ENCODE results near the gene NAIF1. TPM values are rescaled to one million over a fixed set of nuclear protein-coding genes. Genes with fewer than 3 reads are reported as not detected.
"Not testable (repeated sequence)": the region's sequence is repeated elsewhere in the genome, so short reads cannot be mapped to it uniquely, and the experiment has no call there.

Gene NAIF1
- total RNA-seq, 1 donor from 2014 or later = 12.5 TPM

DNA sequence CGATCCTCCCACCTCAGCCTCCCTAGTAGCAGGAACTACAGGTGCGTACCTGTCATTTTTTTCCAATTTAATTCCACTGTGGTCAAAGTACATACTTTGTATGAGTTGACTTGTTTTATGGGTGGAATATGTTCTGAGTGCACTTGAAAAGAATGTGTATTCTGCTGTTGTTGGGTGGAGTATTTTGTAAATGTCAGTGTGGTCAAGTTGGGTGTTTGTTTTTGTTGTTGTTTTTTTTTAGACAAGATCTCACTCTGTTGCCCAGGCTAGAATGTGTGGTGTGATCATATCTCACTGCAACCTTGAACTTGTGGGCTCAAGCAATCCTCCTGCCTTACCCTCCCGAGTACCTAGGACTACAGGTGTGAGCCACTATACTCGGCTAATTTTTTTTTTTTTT is 18.8 kb upstream of the NAIF1 start:
- no peak for DNase-seq (ENCODE audit: low read depth in 2 of 2)

DNA sequence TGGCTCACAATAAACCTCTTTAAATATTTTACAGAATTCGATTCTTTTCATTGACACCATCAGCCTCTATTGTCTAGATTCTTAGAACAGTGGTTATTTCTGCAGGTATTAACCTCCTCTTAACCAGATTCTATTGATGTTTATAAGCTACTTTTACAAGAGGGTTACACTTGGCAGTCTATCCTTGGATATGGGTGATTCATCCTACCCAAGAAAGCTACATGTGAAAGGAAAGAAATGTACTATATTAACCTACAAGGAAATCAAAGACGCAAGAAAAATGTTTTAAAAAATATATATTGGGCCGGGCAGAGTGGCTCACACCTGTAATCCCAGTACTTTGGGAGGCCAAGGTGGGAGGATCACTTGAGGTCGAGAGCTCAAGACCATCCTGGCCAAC is 17.6 kb upstream of the NAIF1 start:
- DNase-seq (ENCODE audit: low read depth in 2 of 2) = no peak

DNA sequence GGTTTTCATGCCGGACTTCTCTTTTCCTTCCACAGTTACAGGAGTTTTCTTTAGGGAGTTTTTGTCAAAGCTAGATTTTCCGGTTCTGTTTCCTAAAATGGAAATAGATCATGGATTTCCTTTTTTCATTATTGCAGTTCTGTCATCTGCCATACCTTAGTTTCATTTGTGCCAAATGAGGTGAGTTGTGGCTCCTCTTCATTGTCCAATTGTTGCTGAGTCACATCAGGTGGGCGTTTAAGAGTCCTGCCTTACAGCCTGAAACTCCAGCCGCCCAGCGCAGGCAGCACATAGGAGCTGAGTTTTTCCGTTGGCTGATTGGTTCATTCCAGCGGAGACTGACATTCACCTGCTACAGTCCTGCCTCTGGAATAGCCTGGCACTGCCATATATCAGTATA is 15.0 kb upstream of the NAIF1 start:
- peak in 1 of 2 donors; percentile 49 for DNase-seq (ENCODE audit: low read depth in 2 of 2)

DNA sequence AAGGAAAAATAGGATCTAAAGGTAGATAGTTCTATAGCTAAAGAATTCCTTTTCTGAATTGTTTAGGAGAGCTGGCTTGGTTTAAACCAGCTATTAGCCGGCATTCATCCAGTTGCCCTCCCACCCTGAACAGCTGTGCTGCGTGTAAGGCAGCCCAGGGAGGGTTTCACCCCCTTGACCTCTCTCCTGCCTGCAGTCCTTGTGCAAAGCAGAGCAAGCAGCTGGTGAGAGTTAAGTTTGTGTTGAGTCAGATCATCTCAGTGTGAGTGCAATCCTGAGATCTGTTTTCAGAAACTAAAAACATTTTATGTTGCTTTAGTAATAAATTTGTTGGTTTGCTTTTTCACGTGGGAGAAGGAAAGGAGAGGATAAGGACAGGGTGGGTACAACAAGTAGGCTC is 13.9 kb upstream of the NAIF1 start:
- DNase-seq (ENCODE audit: low read depth in 2 of 2) = peak in 1 of 2 donors; percentile 66

DNA sequence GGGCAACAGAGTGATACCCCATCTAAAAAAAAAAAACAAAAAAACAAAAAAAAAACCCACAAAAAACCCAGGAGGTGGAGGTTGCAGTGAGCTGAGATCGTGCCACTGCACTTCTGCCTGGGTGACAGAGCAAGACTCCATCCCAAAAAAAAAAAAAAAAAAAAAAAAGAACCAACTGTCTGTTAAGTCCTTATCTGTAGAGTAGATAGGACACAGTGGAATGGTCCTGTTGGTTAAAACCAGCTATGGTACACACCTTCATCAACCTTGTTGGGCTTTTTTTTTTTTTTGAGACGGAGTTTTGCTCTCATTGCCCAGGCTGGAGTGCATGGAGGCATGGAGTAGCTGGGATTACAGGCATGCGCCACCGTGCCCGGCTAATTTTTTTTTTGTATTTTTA is 13.1 kb upstream of the NAIF1 start:
- no peak for DNase-seq (ENCODE audit: low read depth in 2 of 2)

DNA sequence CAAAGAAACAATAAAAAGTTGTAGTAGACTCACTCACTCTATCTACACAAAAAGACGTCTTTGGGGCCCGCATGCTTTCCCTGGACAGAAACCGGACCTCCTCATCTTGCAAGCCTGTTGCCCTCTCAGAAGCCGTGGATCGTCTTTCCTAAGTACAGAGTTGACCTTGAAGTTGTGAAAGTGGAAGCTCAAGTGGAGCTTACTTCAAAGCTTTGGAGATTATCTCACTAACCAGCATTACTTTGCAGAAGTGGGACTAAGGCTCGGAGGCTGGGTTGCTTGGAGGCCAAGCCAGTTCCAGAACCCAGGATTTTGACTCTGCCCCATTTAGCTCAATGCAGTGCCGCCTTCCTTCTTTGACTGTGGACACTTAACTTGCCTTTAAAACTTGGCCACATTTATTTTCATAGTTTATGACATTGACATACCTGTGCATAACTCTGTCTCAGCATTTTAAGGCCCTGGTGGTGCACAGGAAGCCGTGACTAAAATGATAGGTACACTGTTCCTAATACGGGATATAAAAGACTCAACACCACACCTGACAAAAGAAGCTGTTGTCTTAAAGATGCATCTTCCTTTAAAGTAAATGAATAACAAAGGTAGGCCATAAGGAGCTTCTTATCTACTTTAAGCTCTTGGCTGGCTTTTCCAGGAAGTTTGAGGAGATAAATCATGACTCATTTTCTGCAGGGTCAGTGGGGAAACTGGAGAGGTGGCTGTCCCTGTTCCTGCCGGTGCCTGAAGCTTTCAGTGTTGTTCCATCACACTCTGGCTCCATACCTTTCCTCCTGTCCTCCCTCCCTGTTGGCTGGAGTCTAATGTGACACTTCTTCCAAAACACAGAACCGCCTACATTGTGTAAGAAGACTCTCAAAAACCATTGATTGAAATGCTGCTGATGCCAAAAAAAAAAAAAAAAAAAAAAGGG is 11.6 kb upstream of the NAIF1 start:
- peak in 1 of 2 donors; percentile 58 for DNase-seq (ENCODE audit: low read depth in 2 of 2)

DNA sequence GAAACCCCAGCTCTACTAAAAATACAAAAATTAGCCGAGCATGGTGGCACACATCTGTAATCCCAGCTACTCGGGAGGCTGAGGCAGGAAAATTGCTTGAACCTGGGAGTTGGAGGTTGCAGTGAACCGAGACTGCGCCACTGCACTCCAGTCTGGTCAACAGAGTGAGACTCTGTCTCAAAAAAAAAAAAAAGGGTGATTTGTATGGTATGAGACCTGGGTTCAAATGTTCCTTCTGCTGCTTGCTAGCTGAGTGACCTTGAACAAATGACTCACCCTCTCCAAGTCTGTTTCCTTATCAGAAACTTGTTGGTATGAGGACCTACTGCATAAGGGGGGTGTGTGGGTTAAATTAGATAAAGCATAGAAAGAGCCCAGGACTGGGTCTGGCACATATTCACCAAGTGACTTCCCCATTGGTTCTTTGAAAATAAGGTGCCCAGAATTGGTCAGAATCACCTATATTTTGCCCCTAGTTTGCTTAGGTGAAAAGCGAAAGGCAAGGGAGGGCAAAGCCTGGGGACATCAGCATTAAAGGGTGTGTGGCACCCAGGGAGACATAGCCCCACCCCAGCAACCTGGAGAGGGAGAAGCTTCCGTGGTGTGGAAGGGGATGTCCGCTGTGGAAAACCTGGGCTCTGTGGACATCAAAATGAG is 10.9 kb upstream of the NAIF1 start:
- DNase-seq (ENCODE audit: low read depth in 2 of 2) = no peak

DNA sequence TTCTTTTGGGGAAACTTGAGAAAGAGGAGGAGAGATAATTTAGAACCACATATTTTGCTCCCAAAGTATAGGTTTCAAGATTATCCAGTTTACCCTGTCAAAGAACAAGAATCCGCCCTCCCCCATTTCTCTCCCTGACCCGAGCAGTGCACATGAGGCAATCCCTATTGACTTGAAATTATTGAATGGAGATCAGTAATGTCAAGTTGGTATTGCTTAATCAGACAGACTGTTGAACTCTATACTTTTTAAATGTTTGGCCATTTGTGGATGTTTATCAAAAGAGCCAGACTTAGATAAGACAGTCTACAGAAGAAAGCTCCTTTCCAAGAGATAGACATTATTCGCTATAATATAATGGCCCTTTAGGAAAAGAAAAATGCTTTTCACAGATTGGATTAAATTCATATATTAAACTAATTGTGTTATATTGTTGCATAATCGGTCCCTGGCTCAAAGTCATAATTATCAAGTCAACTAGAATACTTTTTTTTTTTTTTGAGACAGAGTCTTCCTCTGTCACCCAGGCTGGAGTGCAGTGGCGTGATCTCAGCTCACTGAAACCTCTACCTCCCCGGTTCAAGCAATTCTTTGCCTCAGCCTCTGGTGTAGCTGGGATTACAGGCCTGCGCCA is 6.2 kb upstream of the NAIF1 start:
- no peak for DNase-seq (ENCODE audit: low read depth in 2 of 2)

DNA sequence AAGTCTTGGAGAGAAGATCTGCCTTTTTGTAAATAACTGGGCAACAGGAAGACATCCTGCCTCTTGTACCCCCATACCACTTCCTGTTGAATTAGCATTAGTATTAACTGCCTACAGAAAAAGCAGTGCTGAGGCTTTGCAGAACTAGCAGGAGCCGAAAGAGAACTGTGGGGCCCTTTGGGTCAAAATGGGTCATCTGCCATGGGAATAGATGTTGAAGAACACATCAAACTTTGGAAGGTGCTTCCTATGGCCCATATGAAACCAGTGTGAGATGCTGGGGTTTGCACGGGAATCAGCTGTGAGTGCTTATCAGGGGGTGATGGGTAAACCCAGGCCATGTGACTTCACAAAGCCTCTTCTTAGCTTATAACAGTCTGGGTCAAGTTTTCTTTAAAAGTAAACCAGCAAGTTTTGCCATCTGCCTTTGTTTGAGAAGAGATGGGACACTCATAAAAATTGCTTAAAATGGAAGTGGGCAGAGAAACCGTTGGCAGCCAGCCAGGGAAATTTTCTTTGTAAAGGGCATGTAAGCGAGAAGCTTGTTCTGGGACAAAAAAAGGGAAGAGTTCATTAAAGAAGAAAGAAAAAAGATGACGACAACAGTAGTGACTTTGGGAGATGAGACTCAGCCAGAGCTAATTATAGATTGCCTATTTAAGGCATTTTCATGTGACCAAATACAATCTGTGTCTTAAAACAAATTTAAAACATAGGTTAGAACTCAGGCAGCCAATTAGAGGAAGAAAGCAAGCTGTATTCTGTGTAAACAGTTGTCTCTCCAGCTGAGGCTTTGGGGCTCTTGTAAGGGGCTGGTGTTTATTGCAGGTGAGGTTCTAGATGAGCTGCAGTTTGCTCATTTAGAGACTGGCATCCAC is 5.3 kb upstream of the NAIF1 start:
- DNase-seq (ENCODE audit: low read depth in 2 of 2) = peak; percentile 68 to 70

DNA sequence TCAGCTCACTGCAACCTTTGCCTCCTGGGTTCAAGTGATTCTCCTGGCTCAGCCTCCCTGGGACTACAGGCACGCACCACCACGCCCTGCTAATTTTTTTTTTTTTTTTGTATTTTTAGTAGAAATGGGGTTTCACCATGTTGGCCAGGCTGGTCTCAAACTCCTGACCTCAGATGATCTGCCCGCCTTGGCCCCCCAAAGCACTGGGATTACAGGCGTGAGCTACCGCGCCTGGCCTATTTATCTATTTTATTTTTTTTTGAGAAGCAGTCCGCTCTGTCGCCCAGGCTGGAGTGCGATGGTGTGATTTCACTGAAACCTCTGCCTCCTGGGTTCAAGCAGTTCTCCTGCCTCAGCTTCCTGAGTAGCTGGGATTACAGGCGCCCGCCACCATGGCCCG is 4.4 kb upstream of the NAIF1 start:
- DNase-seq (ENCODE audit: low read depth in 2 of 2) = not testable (repeated sequence)

DNA sequence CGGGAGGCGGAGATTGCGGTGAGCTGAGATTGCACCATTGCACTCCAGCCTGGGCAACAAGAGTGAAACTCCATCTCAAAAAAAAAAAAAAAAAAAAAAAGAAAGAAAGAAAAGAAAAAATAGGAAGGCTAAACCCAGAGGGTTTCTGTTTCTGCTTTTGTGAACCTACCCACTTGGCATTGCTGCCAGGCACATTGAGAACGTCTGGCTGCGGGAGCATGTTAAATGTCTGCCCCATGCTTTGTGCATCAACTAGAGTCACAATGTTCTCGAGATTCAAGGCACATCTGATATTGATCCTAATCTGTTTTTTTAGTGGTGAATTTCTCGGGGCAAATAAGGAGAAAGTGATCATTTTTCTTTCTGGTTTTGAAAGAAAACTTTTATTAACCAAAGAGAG is 3.8 kb upstream of the NAIF1 start:
- DNase-seq (ENCODE audit: low read depth in 2 of 2) = no peak

DNA sequence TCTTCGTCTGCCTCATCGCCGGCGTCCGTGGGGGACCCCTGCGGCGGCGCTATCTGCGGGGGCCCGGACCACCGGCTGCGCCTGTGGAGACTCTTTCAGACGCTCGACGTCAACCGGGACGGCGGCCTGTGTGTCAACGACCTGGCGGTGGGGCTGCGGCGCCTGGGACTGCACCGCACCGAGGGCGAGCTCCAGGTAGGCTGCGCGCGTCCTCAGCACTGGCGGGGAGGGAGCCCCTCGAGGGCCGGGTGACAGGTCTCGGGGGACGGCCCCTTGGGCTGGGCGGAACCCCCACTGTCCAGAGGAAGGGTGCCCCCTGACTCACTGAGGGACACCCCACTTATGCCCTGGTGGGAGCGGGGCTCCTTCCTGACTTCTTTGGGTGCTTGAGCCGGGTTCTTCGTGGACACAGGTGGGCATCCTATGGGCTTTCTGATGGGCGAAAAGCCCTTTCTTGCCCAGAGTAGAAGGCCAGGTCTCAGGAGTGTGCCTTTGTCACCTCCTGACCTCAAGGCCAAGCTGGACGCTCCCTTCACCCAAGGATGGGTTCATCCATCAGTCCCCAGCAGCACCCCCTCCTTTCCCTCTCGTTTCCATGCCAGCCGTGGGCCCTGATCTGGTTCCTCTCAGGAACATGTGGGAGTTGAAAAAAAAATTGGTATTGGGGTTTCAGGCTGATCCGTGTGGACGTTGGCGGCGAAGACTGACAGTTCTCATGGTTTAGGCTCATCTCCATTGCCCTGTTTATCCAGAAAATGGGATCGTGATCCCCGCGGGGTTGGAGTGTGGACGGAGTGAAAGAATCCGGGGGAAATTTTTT is 1.5 kb upstream of the NAIF1 start:
- peak in 1 of 2 donors; percentile 30 for DNase-seq (ENCODE audit: low read depth in 2 of 2)

DNA sequence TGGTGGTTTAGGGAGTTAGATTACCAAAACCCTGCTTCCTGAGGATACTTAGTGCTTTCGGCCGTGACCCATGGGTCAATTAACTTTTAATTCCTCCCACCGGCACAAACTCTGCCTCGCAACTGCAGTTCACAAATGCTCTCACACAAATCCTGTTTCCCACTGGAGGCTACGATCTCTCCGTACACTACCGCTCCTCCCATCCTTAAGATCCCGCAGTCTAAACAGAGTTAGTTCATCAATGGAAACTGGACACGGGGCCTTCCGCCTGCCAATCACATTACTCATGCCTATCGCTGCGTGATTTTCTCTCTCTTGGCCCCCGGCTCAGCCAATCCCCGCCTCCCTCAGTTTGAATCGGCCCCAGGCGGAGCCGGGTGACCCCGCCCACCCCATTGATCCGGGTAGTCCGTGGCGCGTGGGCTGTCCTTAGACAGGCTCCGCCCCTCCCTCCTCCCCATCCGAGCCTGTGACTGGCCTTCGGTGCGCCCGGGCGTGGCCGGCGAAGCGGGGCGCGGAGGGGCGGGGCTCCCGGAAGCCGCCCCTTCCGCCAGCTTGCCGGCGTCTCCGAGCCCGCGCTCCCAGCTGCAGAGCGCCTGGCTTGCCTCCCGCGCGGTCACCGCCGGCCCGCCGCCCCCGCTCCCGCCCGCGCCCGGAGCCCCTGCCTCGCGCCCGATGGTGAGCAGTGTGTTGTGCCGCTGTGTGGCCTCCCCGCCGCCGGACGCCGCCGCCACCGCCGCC is 695 bp upstream of the NAIF1 start, which contains the start of gene SLC25A25:
TSS of gene SLC25A25 (plus strand) at position 588 of the 741 bp plus-strand sequence. CDS start at position 676, 88 bp downstream.
- DNase-seq (ENCODE audit: low read depth in 2 of 2) = peak; percentile 99 to 100

DNA sequence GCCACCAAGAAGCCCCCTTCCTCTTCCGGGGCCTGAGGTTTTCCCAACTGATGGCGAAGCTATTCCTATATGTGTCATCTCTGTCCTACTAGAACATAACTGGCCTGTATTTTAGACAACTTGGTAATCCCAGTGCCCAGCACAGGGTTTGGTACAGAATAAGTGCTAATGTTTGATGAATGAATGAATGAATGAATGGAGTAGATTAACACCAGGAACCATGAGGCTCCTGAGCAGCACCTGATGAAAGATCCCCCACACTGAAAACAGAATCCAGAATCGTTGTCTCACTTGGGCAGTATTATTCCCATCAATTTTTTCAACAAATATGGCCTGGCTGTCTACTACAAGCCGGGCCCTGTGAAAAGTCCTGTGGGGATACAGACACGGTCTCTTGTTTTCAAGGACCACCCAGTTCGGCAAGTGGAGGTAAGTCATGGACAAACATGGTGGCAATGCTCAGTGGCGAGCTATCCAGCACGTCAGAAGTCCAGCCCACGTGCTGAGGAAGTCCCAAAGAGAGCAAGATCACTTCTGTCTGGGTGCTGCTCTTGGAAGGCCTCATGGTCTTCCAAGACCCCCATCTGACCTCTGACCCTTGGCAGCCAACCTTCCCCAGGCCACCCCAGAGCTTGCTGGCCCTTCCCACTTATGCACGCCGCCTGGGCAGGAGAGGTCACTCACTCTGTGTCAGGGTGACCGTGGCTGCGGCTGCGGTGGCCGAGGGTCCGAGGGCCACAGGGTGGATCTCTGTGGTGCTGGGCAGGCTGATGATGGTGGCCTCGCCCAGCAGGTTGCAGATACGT is 1.0 kb downstream of the NAIF1 start:
- DNase-seq (ENCODE audit: low read depth in 2 of 2) = no peak

DNA sequence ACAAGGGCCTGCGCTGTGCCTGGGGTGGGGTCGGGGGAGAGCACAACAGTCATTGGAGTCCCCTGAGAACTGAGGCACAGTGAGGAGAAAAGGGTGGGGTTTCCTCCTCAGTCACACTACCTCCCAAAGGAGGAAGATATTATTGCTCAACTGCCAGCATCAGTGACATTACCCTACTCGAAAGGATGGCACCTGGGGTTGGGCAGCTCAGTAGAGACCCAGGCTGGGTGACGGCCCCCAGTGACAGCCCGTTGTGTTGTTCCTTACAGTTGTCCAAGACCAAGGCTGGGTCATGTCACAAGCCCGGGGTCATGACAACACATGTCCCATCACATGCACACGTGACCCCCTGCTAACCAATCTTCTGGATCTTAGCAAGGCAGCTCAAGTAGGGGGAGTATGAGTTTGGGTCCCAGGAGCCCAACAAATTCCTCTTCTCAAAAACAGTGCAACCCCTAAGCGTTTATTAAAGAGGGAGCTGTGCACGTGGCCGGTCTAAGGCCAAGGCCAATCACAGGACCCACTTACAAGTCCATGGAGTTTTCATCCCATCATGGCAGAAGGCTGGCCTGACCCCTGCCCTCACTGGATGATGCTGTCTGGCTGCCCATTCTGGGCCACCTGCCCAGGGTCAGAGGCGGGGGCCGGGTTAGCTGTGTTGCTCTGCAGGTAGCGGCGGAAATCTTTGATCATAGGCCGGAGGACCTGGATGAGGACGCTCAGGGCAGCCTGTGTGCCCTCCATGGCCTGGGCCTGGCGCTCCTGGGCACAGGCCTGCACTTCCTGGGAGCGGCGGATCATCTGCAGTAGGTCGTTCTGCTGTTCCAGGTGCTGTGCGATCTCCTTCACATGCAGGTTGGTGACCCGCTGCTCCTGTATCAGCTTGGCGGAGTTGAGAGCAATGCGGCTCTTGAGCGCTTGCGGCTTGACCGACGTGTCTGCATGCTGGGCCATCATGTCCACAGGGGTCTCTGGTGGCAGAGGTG is 4.0 kb downstream of the NAIF1 start:
- DNase-seq (ENCODE audit: low read depth in 2 of 2) = no peak

DNA sequence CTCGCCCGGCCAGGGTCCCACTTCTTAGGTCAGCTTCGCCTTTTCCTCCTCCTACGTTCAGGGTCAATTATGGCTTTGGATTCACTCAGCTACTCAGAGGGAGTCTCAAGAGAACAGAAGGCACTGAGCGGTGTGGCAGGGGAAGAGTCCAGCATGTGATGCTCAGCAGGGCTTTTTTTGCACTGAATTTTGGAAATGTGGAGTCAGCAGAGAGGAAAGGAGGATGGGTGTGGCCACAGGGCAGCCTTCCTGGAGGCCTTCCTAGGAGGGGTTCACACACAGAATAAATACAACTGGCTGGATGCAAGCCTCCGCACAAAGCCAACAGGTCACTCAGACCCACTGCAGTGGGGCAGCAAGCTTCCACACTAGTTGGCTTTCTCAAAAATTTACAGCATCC is 4.8 kb downstream of the NAIF1 start:
- DNase-seq (ENCODE audit: low read depth in 2 of 2) = no peak

DNA sequence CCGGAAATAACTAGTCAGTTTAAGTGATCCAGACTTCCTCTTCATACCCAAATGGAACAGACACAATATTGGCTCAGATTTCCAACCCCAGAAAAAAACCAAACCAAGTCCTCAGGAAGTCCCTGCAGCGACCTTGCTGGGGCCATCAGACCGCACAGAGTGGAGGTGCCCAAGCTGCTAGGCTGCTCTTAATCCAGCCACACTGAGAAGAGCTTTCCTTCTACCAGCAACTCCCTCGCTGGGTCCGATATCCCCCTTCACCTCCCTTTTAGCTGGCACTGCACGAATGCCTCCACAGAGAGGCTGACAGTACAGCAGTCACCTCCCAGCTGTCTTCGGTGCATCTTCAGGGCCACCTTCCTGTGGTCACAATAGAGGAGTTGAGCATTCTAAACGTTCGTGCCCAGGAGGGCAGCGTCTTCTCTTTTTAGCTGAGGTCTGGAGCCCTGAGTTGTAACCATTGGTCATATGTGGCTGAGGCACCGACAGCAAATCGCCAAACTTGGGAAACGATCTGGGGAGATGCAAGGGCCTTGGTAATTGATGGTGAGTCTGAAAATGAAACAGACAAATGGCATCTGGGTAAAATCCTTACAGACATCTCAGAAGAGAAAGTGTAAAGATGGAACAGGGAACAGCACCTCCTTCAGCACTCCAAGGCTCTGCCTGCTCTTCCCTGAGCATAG is 5.7 kb downstream of the NAIF1 start:
- peak; percentile 27 to 41 for DNase-seq (ENCODE audit: low read depth in 2 of 2)
